NCI-H2081 treated with DMSO at 0.1 percent for 48 hours (cell line): ENCODE results near the gene TOM1L2.

Source experiments
- DNase-seq: peaks from one replicate; lab custom pipeline; 2025; lab: John Stamatoyannopoulos, UW

Gene TOM1L2

GRCh38 chr17:17897442-17897841, 74.8 kb downstream of the TOM1L2 start:
- DNase-seq = no peak

- no peak for DNase-seq
Measured at GRCh38 chr17:17896746-17897145, 75.5 kb downstream of the TOM1L2 start.

- no peak for DNase-seq
Measured at GRCh38 chr17:17893801-17894644, 78.2 kb downstream of the TOM1L2 start.

GRCh38 chr17:17892731-17893130, 79.5 kb downstream of the TOM1L2 start:
- no peak for DNase-seq

GRCh38 chr17:17892009-17892408, 80.2 kb downstream of the TOM1L2 start:
- no peak for DNase-seq

- no peak for DNase-seq
Measured at GRCh38 chr17:17890773-17891759, 81.1 kb downstream of the TOM1L2 start.

- DNase-seq = no peak
Measured at GRCh38 chr17:17889922-17890321, 82.3 kb downstream of the TOM1L2 start.

- DNase-seq = no peak
Measured at GRCh38 chr17:17888821-17889220, 83.4 kb downstream of the TOM1L2 start.

GRCh38 chr17:17888371-17888770, 83.8 kb downstream of the TOM1L2 start:
- no peak for DNase-seq

- DNase-seq = no peak
Measured at GRCh38 chr17:17887752-17888304, 84.4 kb downstream of the TOM1L2 start.

GRCh38 chr17:17886726-17887125, 85.5 kb downstream of the TOM1L2 start:
- no peak for DNase-seq

- no peak for DNase-seq
Measured at GRCh38 chr17:17886226-17886625, 86.0 kb downstream of the TOM1L2 start.

GRCh38 chr17:17884391-17885357, 87.5 kb downstream of the TOM1L2 start:
- DNase-seq = no peak

- no peak for DNase-seq
Measured at GRCh38 chr17:17883801-17884200, 88.4 kb downstream of the TOM1L2 start.

GRCh38 chr17:17882082-17882581, 90.1 kb downstream of the TOM1L2 start:
- DNase-seq = no peak

- DNase-seq = no peak
Measured at GRCh38 chr17:17880577-17881196, 91.5 kb downstream of the TOM1L2 start.

GRCh38 chr17:17877529-17878358, 94.5 kb downstream of the TOM1L2 start:
- DNase-seq = no peak

- DNase-seq = no peak
Measured at GRCh38 chr17:17876959-17877528, 95.2 kb downstream of the TOM1L2 start.

GRCh38 chr17:17874478-17874877, 97.7 kb downstream of the TOM1L2 start:
- no peak for DNase-seq
